NCI-H1105 treated with DMSO at 0.1 percent for 48 hours (cell line): ENCODE results near the gene C8B.

Experiments
- DNase-seq: peaks from one replicate; lab custom pipeline; 2025; lab: John Stamatoyannopoulos, UW

The C8B gene

GRCh38 chr1:56972976-56973375 is 7.2 kb upstream of the C8B start:
- no peak for DNase-seq

GRCh38 chr1:56970280-56970679 is 4.5 kb upstream of the C8B start:
- no peak for DNase-seq

- no peak for DNase-seq
Measured at GRCh38 chr1:56968878-56969495, 3.2 kb upstream of the C8B start.

- DNase-seq: no peak
Measured at GRCh38 chr1:56967900-56968832, 2.4 kb upstream of the C8B start.

- DNase-seq: no peak
Measured at GRCh38 chr1:56967355-56967754, 1.5 kb upstream of the C8B start.

- DNase-seq: no peak
Measured at GRCh38 chr1:56966698-56966999, 834 bp upstream of the C8B start.

GRCh38 chr1:56965191-56965590 is 624 bp downstream of the C8B start:
- DNase-seq: no peak

GRCh38 chr1:56964349-56965017 is 1.3 kb downstream of the C8B start:
- DNase-seq: no peak

GRCh38 chr1:56963667-56964066 is 2.1 kb downstream of the C8B start:
- no peak for DNase-seq

- DNase-seq: no peak
Measured at GRCh38 chr1:56961426-56961825, 4.4 kb downstream of the C8B start.

GRCh38 chr1:56958526-56958925 is 7.3 kb downstream of the C8B start:
- DNase-seq: no peak

- no peak for DNase-seq
Measured at GRCh38 chr1:56957931-56958330, 7.9 kb downstream of the C8B start.

- no peak for DNase-seq
Measured at GRCh38 chr1:56954664-56955063, 11.2 kb downstream of the C8B start.

GRCh38 chr1:56953386-56953785 is 12.4 kb downstream of the C8B start:
- no peak for DNase-seq

- DNase-seq: no peak
Measured at GRCh38 chr1:56952501-56952900, 13.3 kb downstream of the C8B start.

GRCh38 chr1:56948403-56949023 is 17.3 kb downstream of the C8B start:
- DNase-seq: no peak

- DNase-seq: no peak
Measured at GRCh38 chr1:56940039-56940438, 25.8 kb downstream of the C8B start.

GRCh38 chr1:56939209-56939608 is 26.6 kb downstream of the C8B start:
- DNase-seq: no peak

GRCh38 chr1:56938646-56939045 is 27.2 kb downstream of the C8B start:
- no peak for DNase-seq

- DNase-seq: no peak
Measured at GRCh38 chr1:56934430-56935060, 31.3 kb downstream of the C8B start.

- no peak for DNase-seq
Measured at GRCh38 chr1:56933606-56934005, 32.2 kb downstream of the C8B start.

- DNase-seq: no peak
Measured at GRCh38 chr1:56933161-56933560, 32.7 kb downstream of the C8B start.
